ENCODE results near the gene TMPRSS2.
"Not testable (repeated sequence)": the region's sequence is repeated elsewhere in the genome, so short reads cannot be mapped to it uniquely, and the experiment has no call there.

The TMPRSS2 gene

DNA sequence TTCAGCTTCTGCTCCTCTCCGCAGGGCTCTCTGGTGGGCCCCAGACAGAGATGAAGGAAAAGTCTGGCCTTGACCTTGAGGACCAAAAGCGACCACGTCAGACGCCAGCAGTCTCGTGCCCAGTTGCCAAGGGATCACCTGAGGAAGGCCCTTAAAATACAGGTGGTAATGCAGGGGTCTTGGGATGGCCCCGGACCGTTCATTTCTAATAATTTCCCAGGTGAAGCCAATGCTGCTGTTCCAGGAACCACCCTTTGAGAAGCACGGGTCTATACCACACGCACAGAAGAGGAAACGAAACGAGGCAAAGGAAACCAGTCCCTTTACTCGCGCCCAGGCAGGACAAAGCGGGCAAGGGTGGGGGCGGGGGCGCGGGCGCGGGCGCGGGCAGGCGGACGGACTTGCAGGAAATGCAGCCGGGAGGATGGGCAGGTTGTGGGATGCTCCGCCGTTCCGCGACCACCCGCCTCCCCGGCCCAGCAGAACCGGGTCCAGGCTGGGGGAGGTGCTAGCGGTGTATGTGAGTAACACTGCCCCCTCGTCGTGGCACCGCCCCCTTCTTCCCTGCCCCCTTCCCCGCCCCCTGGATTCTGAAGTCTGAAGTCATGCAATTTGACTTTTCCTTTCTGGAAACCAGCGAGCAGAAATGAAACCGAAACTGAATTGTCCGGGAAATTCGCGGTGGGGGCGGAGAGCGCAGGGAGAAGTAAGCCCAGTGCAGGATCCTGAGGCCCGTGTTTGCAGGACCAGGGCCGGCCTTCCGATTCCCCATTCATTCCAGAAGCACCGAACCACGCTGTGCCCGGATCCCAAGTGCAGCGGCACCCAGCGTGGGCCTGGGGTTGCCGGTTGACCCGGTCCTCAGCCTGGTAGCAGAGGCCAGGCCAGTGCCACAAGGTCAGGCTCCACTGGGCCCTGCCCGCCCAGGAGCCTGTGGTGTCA lies 87.8 kb downstream of the TMPRSS2 start:
- H3K4me3 ChIP-seq (ENCODE audit: control insufficient read depth, low read depth, low read length), result peak overlapping the region; percentile 62
- DNase-seq (ENCODE audit: low read depth), result peak; percentile 87
- TF ChIP-seq, protein P1, sequence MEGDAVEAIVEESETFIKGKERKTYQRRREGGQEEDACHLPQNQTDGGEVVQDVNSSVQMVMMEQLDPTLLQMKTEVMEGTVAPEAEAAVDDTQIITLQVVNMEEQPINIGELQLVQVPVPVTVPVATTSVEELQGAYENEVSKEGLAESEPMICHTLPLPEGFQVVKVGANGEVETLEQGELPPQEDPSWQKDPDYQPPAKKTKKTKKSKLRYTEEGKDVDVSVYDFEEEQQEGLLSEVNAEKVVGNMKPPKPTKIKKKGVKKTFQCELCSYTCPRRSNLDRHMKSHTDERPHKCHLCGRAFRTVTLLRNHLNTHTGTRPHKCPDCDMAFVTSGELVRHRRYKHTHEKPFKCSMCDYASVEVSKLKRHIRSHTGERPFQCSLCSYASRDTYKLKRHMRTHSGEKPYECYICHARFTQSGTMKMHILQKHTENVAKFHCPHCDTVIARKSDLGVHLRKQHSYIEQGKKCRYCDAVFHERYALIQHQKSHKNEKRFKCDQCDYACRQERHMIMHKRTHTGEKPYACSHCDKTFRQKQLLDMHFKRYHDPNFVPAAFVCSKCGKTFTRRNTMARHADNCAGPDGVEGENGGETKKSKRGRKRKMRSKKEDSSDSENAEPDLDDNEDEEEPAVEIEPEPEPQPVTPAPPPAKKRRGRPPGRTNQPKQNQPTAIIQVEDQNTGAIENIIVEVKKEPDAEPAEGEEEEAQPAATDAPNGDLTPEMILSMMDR (conservative IDR thresholded peaks at IDR 0.05; ENCODE audit: control insufficient read depth, insufficient read depth, low read depth, low read length), result no peak

DNA sequence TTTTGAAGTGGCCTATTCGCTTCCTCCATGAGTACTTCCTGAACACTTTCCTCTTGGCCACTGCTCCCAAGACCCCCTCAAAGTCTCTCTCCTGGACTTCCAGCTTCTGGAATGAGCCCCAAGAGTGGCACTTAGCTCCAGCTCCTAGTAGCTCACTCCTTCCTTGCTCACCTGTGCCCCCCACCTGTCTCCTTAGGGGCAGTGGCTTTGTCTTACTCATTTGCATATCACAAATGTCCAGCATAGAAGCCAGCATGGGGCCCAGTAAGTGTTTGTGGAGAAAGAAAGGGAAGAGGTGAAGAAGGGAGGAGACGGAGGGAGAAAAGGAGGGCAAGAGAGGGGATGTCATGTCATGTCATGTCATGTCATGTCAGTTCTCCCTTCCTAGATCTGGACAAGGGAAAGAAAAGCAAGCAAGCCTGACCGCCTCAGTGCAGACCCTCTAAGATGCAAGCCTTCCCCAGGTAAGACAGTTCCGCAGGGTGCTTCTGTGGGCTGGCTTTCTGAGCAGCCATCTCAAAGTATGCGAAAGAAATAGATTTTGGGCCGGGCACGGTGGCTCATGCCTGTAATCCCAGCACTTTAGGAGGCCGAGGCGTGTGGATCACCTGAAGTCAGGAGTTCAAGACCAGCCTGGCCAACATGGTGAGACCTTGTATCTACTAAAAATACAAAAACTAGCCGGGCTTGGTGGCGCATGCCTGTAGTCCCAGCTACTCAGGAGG lies 88.8 kb downstream of the TMPRSS2 start:
- TF ChIP-seq, protein P1 (conservative IDR thresholded peaks at IDR 0.05; ENCODE audit: control insufficient read depth, insufficient read depth, low read depth, low read length), result no peak
- no peak for DNase-seq (ENCODE audit: low read depth)
- no peak overlapping the region for H3K4me3 ChIP-seq (ENCODE audit: control insufficient read depth, low read depth, low read length)

DNA sequence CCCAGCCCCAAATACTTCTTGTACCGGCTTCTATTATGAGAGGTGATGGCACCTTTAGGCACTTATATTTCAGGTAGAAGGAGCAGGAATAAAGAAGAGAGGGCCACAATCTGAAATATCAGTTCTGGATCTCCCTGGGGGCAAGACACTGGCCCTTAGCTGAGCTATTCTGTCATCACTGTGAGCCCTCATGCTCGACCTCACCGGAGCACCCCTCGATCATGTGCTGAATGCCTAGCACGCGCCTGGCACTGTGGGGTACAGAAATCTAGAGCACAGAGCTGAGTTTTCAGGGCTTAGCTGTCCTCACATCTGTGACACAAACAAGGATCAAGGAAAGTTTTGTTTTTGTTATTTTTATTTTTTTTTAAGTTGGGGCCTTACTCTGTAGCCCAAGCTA lies 89.6 kb downstream of the TMPRSS2 start:
- H3K4me3 ChIP-seq (ENCODE audit: control insufficient read depth, low read depth, low read length), result no peak overlapping the region
- no peak for DNase-seq (ENCODE audit: low read depth)
- TF ChIP-seq, protein P1 (conservative IDR thresholded peaks at IDR 0.05; ENCODE audit: control insufficient read depth, insufficient read depth, low read depth, low read length), result no peak

DNA sequence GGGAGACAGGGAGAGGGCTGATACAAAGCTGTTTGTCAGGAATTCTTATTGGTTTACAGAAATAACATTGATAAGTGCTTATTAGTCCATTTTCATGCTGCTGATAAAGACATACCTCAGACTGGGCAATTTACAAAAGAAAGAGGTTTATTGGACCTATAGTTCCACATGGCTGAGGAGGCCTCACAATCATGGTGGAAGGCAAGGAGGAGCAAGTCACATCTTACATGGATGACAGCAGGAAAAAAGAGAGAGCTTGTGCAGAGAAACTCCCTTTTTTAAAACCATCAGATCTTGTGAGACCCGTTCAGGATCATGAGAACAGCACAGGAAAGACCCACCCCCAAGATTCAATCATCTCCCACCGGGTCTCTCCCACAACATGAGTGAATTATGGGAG lies 90.5 kb downstream of the TMPRSS2 start:
- not testable (repeated sequence) for H3K4me3 ChIP-seq (ENCODE audit: control insufficient read depth, low read depth, low read length); DNase-seq (ENCODE audit: low read depth)

Measured in fibroblast of mammary gland (primary cell).